T-helper 2 cell treated with Interferon-gamma antibody and Interleukin-4, amounts not matched to agents 100 ng/mL and 5 ng/mL, for 36 hours (primary cell): Measurements from ENCODE around the gene CDK5RAP2. TPM values are rescaled to one million over a fixed set of nuclear protein-coding genes. Genes with fewer than 3 reads are reported as not detected.
"Not testable (repeated sequence)": the region's sequence is repeated elsewhere in the genome, so short reads cannot be mapped to it uniquely, and the experiment has no call there.

Source experiments
- intact Hi-C: fragments of 100-400 bp; cut with micrococcal nuclease; formaldehyde crosslinking; loops from one replicate; pipeline ENCODE4 v1.15.1; 2023
- total RNA-seq: library from RNA; stranded (reverse); gene quantifications from 2 replicates; pipeline ENCODE4 v1.2.3, GENCODE V29; 2022

CDK5RAP2 gene
- total RNA-seq, 1 donor from 2014 or later = 91.6 TPM

- intact Hi-C loops = no loop called here
Measured at GRCh38 chr9:120522032-120522431, 57.9 kb downstream of the CDK5RAP2 start.

GRCh38 chr9:120521101-120521500 is 58.9 kb downstream of the CDK5RAP2 start:
- intact Hi-C loops = no loop called here

- intact Hi-C loops = not testable (repeated sequence)
Measured at GRCh38 chr9:120515996-120516395, 64.0 kb downstream of the CDK5RAP2 start.

GRCh38 chr9:120515481-120515880 is 64.5 kb downstream of the CDK5RAP2 start:
- intact Hi-C loops = not testable (repeated sequence)

- intact Hi-C loops = no loop called here
Measured at GRCh38 chr9:120514405-120514804, 65.6 kb downstream of the CDK5RAP2 start.

DNA sequence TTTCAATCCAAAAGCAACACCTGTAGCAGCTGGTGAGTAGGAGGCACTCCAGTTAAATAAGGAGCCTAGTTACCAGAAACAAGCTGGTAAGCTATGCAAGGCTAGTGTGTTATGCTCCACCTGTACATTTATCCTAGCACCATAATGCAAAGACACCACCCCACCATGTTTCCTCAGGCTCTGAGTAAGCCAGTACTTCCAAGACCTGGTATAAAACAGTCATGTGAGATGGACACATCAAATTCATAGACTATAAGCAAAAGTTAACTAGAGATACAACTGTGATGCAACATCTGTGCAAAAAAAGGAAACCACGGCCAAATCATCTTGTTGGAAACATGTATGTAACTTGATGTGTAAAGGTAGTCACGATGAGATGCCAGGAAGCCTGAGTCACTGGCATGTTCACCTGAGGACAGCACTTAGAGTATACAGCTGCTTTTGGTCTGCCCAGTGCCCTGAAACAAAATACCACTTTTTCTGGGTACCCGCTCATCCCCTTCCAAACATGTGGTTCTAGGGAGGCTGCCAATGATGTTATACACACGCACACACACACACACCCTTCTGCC is 66.1 kb downstream of the CDK5RAP2 start:
- intact Hi-C loops = no loop called here

DNA sequence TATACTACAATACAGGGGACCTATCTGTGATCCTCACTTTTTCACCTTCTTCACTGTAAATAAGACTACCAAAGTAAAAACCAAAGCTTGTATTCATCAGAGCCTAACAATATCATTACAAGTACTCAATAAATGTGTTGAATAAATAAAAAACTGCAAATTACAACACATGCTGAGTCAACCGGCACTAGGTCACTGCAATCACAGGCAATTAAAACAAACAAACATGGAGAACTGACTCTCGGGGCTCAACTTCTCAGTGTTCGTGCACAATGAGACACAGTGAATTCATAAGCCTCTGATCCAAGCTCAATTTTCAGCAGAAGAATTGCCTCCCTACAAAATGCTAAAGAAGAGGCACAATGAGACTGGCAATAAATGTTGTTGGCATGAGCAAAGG is 69.2 kb downstream of the CDK5RAP2 start:
- intact Hi-C loops = no loop called here

DNA sequence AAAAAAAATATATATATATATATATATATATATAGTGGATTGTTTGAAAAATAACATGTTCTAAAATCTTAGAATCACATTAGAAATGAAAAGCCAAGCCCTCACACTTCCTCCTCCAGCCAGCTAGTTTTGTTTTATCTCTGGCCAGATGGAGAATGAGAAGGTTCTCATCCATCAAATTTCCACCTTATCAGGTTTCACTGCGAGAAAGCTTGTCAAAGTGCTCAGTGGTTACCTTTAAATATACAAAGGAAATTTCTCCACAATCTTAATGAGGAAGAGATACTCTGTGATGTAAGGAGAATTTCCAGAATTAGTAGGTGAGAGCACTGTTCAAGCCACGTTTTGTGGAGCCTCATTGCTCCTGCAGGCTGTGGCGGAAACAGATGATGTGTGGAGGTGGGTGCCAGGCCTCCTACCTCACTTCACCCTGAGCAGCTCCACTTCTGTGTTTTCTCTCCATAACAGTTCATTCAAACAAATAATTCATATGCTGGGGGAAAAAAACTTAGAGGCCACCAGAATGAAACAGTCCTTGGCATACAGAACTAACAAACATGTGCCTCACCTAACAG is 71.9 kb downstream of the CDK5RAP2 start:
- intact Hi-C loops = no loop called here

GRCh38 chr9:120505186-120505585 is 74.8 kb downstream of the CDK5RAP2 start:
- intact Hi-C loops = no loop called here

- intact Hi-C loops = no loop called here
Measured at GRCh38 chr9:120500733-120501132, 79.2 kb downstream of the CDK5RAP2 start.

DNA sequence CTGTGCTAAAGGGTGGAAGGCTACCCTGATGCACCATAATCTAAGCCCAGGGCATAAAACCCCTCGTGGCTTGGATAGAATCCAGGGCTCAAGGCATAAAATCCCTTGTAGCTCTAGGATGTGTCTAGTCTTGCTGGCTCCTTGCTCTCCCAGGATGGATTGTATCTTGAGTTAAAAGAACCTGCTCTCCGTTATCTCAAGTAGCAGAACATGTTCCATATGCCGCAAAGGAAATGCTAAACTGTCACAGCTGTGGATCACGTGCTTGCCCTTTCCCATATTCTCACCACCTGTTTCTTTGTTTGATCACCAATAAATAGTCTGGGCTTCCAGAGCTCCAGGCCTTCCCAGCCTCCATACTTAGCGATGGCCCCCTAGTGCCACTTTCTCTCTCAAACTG is 82.1 kb downstream of the CDK5RAP2 start:
- intact Hi-C loops = not testable (repeated sequence)

GRCh38 chr9:120496438-120496837 is 83.5 kb downstream of the CDK5RAP2 start:
- intact Hi-C loops = not testable (repeated sequence)

- intact Hi-C loops = no loop called here
Measured at GRCh38 chr9:120490888-120491595, 88.9 kb downstream of the CDK5RAP2 start.

GRCh38 chr9:120486835-120487234 is 93.1 kb downstream of the CDK5RAP2 start:
- intact Hi-C loops = no loop called here

DNA sequence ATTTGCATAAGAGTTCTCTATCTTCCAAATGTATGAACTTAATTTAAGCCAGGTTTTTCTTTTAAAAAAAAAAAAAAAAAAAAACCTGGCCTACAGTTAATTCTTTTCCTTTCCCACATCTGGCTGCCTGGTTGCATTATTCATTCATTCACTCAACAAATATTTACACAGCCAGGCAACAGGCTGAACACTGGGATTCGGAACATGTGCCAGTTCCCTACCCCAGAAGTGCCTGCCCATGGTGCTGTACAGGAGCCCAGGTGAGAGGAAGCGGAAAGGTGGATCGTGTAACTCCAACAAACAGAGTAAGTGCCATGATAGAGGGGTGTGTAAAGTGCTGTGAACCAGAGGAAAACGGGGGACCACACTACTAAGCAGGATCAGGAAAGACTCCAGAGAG is 93.6 kb downstream of the CDK5RAP2 start:
- intact Hi-C loops = no loop called here

DNA sequence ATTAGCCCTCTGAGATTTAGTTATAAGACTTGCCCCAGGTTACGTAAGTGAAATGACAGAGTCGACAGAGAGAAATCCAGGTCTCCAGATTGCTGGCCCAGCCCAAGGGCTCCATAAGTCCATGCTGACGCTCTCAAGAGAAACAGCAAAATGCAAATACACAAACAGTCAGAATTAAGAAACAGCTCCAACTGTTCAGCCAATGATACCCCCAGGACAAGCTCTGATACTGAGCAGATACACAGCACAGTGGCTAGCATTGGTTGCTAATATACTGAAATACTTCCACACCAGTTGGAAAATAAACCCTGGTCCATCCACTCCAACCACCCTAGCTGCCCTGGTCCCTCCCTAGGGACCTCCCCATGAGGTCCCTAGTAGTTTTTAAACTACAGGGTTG is 94.2 kb downstream of the CDK5RAP2 start:
- intact Hi-C loops = no loop called here

DNA sequence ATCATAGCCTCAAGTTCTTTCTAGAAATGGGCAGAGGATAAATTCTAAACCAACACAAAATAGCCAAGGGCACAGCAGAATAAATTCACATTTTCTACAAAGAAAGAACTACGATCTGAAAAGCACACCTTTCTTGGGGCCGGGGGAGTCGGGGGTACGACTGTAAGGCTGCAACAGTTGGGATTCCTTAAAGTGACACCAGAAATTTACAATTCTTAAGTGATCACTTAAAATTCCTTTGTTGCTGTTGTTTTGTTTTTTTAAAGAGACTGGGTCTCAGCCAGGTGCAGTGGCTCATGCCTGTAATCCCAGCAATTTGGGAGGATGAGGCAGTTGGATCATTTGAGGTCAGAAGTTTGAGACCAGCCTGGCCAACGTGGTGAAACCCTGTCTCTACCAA is 95.8 kb downstream of the CDK5RAP2 start:
- intact Hi-C loops = no loop called here

- intact Hi-C loops = no loop called here
Measured at GRCh38 chr9:120482424-120483186, 97.4 kb downstream of the CDK5RAP2 start.

DNA sequence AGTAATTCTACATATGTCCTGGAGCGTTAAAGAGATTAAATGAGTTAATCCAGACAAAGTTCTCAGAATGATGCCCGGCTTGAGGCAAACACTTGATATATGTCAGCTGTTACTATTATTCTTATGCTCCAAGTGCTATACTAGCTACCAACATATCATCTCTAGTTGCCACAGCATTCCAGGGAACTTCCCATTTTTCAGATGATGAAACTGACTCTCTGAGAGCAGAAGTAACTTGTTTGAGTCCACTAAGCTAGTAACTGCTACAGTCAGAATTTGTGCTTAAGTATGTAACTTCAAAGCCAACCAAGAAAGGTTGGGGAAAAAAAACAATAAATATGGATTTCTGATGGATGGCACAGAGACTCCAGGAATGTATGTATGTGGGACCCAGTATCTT is 98.1 kb downstream of the CDK5RAP2 start:
- intact Hi-C loops = no loop called here

DNA sequence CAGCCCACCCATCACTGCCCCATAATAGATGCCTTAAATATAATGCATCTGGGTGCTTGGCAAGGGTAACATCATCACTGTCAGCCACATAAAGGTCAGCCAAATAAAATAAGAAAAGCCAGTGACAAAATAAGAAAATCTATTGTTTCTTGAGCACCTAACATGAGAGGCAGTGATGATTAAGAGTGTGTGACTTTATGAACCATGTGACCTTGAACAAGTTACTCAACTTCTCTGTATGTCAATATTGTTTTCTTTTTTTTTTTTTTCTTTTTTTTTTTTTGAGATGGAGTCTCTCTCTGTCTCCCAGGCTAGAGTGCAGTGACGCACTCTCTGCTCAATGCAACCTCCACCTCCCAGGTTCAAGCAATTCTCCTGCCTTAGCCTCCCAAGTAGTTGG is 98.7 kb downstream of the CDK5RAP2 start:
- intact Hi-C loops = no loop called here

GRCh38 chr9:120480707-120481106 is 99.3 kb downstream of the CDK5RAP2 start:
- intact Hi-C loops = no loop called here

GRCh38 chr9:120478208-120478607 is 101.8 kb downstream of the CDK5RAP2 start:
- intact Hi-C loops = loop anchor here (5.0 kb wide), 2 partner anchors 186 to 516 kb away; no protein-coding TSS in a partner anchor
